T-helper 1 cell treated with Interleukin-12 subunit alpha and Interleukin-12 subunit beta and Interleukin-4 antibody, amounts not matched to agents 30 μg/mL and 1 μg/mL, for 36 hours (primary cell): ENCODE data around the gene HSD3B2.

Experiments
- H3K27ac Mint-ChIP-seq: one replicate; pipeline ENCODE4 v1.8.0; 2021; ENCODE audit warnings: mild to moderate bottlenecking, mixed read lengths
- H3K27me3 Mint-ChIP-seq: one replicate; pipeline ENCODE4 v1.8.0; 2021; ENCODE audit warnings: low read depth, mixed read lengths
- H3K36me3 Mint-ChIP-seq: one replicate; pipeline ENCODE4 v1.8.0; 2021; ENCODE audit warnings: low read depth, mixed read lengths
- H3K4me1 Mint-ChIP-seq: one replicate; pipeline ENCODE4 v1.8.0; 2021; ENCODE audit warnings: low read depth, mixed read lengths
- H3K4me3 Mint-ChIP-seq: one replicate; pipeline ENCODE4 v1.8.0; 2021; ENCODE audit warnings: mild to moderate bottlenecking, moderate library complexity, mixed read lengths
- H3K9me3 Mint-ChIP-seq: one replicate; pipeline ENCODE4 v1.8.0; 2021; ENCODE audit warnings: mixed read lengths

HSD3B2 gene

GRCh38 chr1:119462964-119463363 lies 48.0 kb downstream of the HSD3B2 start:
- H3K27me3 Mint-ChIP-seq = peaks cover 3% of the 10 kb centered on the region
- no peaks in the 10 kb centered on the region for H3K36me3 Mint-ChIP-seq
- H3K4me3 Mint-ChIP-seq = no peak overlapping the region
- no peak overlapping the region for H3K27ac Mint-ChIP-seq
- no peaks in the 10 kb centered on the region for H3K4me1 Mint-ChIP-seq
- H3K9me3 Mint-ChIP-seq = no peaks in the 10 kb centered on the region

DNA sequence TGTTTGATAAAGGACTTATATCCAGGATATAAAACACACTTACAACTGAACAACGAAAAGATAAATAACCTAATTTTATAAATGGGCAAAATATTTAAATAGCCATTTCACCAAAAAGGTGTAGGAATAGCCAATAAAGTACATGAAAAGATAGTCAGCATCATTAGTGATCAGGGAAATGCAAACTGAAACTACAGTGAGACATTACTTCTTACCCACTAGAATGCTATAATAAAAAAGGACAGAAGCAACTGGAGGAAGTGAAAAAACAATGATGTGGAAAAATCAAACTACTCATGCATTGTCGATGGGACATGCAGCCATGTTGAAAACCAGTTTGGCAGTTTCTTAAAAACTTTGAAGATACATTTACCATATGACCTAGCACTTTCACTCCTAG lies 48.6 kb downstream of the HSD3B2 start:
- Mint-ChIP-seq H3K27ac (no peak overlapping the region), H3K9me3 (no peaks in the 10 kb centered on the region), H3K36me3 (no peaks in the 10 kb centered on the region), H3K27me3 (peaks cover 3% of the 10 kb centered on the region), H3K4me1 (no peaks in the 10 kb centered on the region), H3K4me3 (no peak overlapping the region)

- Mint-ChIP-seq H3K4me1 (no peaks in the 10 kb centered on the region), H3K36me3 (no peaks in the 10 kb centered on the region), H3K9me3 (no peaks in the 10 kb centered on the region), H3K27ac (no peak overlapping the region), H3K4me3 (no peak overlapping the region), H3K27me3 (peaks cover 3% of the 10 kb centered on the region)
Measured at GRCh38 chr1:119466445-119466844, 51.5 kb downstream of the HSD3B2 start.

DNA sequence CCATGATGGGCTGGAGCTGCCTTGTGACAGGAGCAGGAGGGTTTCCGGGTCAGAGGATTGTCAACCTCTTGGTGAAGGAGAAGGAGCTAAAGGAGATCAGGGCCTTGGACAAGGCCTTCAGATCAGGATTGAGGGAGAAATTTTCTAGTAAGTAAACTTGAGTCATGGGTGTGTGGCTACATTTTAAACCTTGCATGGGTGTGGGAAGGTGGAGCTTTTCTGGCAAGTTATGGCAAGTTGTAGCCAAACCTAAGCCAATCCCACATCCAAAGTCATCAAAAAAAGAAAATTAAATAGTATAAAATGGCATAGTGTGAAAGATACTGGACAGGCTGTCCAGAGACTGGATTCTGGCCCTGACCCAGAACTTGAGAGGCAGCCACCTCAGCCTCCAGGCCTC lies 52.3 kb downstream of the HSD3B2 start:
- H3K36me3 Mint-ChIP-seq = no peaks in the 10 kb centered on the region

DNA sequence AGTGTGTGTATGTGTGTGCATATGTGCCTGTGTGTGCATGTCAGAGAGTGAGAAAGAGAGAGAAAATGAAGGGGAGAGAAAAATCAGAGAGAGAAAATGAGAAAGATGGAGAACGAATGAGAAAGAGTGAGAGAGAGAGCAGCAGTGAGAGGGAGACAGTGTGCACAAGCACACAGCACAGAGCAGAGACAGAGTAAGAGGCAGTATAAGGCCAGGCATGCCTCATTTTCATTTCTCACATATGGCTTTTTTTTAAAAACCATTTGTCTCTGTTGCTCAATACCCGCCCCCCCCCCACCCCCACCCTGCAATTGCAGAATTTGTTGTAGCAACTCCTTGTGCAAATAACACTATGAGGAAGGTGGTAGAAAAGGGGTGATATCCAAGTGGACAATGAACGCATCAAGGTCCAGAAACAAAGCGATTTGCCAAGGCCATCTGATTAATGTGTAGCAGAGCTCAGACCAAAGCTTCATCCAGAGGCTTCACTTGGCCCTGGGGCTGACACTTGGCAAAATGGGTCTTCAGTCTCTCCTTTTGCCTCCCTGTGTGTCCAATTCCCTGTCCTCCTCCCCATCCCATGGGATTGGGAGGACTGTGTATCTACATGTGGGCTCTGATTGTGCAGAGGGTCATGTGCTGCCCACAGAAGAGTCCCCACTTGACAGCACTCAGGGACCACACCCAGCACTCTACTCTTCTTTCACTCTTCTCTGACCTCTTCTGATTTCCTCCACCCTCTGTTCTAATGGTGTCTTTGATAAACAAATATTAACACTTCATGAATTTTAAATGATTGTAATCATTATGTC lies 53.1 kb downstream of the HSD3B2 start:
- Mint-ChIP-seq H3K4me1 (no peaks in the 10 kb centered on the region), H3K27ac (no peak overlapping the region), H3K4me3 (no peak overlapping the region), H3K9me3 (no peaks in the 10 kb centered on the region), H3K27me3 (peaks cover 6% of the 10 kb centered on the region), H3K36me3 (no peaks in the 10 kb centered on the region)

More for the DNA sequence above, 52.3 kb downstream of the HSD3B2 start:
- Mint-ChIP-seq H3K27ac (no peak overlapping the region), H3K9me3 (no peaks in the 10 kb centered on the region), H3K4me3 (no peak overlapping the region), H3K4me1 (no peaks in the 10 kb centered on the region), H3K27me3 (peaks cover 5% of the 10 kb centered on the region)

DNA sequence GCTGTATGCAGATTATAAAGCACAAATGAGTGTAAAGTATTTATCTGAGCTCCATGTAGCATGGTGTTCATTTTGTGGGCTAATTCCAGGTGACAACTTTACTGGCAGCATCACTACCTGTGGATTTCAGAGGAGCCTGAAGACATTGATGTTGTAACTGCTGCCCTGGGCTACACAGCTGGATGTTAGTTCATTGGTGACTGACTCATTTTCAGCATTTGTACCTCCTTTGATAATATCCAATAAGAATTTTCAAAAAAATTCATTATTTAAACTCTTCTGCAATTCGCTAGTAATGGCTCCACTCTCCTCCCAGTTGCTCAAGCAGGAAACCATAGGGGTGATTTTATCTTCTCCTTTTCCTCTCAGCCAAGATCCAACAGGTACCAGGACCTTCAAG lies 54.8 kb downstream of the HSD3B2 start:
- no peak overlapping the region for H3K4me3 Mint-ChIP-seq
- no peaks in the 10 kb centered on the region for H3K9me3 Mint-ChIP-seq
- no peak overlapping the region for H3K27ac Mint-ChIP-seq
- H3K4me1 Mint-ChIP-seq = no peaks in the 10 kb centered on the region
- H3K27me3 Mint-ChIP-seq = peaks cover 3% of the 10 kb centered on the region
- H3K36me3 Mint-ChIP-seq = no peaks in the 10 kb centered on the region

DNA sequence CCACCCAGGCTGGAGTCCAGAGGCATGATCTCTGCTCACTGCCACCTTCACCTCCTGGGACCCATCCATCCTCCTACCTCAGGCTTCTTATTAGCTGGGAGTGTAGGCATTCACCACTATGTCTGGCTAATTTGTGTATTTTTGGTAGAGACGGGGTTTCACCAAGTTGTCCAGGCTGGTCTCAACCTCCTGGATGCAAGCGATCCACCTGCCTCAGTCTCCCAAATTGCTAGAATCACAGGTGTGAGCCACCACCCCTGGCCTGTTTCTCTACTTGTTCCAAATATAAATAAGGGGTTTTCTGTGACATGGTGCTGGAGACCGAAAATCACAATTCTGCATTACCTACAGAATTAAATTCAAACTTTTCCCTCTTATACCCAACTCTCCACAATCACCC lies 55.4 kb downstream of the HSD3B2 start:
- Mint-ChIP-seq H3K27ac (no peak overlapping the region), H3K36me3 (no peaks in the 10 kb centered on the region), H3K4me3 (no peak overlapping the region), H3K9me3 (no peaks in the 10 kb centered on the region), H3K27me3 (peaks cover 3% of the 10 kb centered on the region), H3K4me1 (no peaks in the 10 kb centered on the region)

- H3K27me3 Mint-ChIP-seq = peaks cover 3% of the 10 kb centered on the region
- H3K4me3 Mint-ChIP-seq = no peak overlapping the region
- no peak overlapping the region for H3K27ac Mint-ChIP-seq
- no peaks in the 10 kb centered on the region for H3K9me3 Mint-ChIP-seq
- no peaks in the 10 kb centered on the region for H3K36me3 Mint-ChIP-seq
- no peaks in the 10 kb centered on the region for H3K4me1 Mint-ChIP-seq
Measured at GRCh38 chr1:119470958-119471357, 56.0 kb downstream of the HSD3B2 start.

DNA sequence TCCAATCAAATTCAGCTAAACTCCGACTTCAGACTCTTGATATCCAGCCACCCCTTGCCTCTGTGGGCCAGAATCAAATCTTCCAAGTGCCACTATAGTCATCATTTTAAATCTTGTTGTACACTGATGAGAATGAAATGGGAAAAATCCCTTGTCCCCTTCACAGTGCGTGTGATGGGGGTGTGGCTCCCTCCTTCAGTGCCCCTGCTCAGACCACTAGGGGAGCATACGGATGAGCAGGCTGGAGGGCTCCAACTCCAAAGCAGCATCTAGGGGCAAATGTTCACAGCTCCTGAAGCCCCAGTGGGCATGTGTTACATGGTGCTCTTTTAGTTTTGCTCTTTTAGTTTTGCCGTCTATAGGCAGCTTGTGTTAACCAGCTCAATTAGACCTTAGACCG lies 56.6 kb downstream of the HSD3B2 start:
- no peaks in the 10 kb centered on the region for H3K4me1 Mint-ChIP-seq
- no peak overlapping the region for H3K4me3 Mint-ChIP-seq
- H3K27ac Mint-ChIP-seq = no peak overlapping the region
- H3K9me3 Mint-ChIP-seq = no peaks in the 10 kb centered on the region
- peaks cover 3% of the 10 kb centered on the region for H3K27me3 Mint-ChIP-seq
- no peaks in the 10 kb centered on the region for H3K36me3 Mint-ChIP-seq

DNA sequence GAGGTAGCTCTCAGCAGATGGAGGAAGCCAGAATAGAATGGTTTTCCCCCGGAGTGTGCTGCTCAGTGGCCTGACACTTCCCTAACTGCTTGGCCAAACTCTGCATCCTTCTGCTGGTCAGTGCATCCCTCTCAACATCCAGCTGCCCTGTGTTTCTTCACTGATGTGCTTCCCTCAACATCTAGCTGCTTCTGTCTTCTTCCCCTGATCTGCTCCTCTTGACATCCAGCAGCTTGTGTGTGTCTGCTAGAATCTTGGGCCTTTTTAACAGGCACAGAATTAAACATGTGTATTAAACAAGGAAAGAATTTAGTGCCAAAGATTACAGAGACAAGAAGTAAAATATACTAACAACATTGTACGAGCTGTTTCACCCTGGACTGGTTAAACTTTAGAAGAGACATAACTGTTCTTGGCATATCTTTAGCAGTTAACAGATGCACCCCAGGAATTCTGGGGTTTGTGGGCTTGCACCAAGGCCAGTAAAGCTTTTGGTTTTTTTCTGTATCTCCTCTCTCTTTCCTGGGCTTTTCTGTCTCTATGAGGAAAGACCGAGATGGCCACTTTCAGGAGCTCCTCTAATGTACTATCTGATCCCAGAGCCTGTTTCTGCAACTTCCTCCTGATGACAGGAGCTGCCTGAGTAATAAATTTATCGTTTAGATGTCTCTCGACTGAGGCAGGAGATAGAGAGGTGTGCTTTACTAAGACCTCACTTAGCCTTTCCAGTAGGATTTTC lies 57.3 kb downstream of the HSD3B2 start:
- H3K27ac Mint-ChIP-seq = no peak overlapping the region
- no peaks in the 10 kb centered on the region for H3K9me3 Mint-ChIP-seq
- H3K27me3 Mint-ChIP-seq = peaks cover 3% of the 10 kb centered on the region
- no peak overlapping the region for H3K4me3 Mint-ChIP-seq
- no peaks in the 10 kb centered on the region for H3K36me3 Mint-ChIP-seq
- no peaks in the 10 kb centered on the region for H3K4me1 Mint-ChIP-seq
